ENCODE measurements around the gene PACS2.

DNA sequence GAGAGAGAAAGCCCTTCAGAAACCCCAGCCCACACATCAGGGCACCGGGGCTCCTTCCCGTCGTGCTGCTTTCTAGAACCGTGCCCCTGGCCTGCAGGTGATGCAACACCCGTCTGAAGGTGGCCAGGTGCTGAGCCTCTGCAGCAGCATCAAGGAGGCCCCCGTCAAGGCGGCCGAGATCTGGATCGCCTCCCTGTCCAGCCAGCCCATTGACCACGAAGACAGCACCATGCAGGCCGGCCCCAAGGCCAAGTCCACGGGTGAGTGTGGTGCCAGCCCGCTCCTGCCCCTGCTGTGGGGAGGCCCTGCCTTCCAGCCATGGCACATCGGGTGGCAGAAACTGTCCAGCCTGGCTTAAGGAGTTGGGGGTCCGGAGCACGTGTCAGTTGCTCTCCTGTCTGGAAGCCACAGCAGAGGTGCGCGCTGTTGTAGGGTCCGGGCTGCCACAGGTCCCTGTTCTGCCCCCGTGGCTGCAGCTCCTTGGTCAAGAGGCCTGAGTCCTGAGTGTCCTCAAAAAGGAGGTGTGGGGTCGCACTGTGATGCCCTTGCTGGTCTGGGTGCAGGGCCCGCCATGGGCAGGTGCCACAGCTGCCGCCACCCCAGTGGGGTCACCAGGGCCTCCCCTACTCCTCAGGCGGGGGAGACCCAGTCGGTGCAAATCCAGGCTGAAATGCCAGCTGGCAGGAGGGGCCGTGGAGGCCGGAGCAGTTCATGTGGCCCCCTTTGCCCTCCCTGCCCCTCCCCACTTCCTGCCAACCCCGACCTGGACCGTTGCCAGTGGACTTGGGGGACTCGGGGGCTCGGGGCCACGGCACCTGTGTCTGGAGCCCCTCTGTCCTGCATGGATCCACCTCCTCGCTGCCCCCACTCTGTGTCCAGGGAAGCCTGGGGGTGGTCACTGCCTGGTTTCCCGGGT is 52.8 kb downstream of the PACS2 start:
- no peak for TF ChIP-seq POLR2A (IDR thresholded peaks at IDR 0.05)
- TF ChIP-seq CTCF (IDR thresholded peaks at IDR 0.05), result no peak
- no peak for TF ChIP-seq POLR2AphosphoS5 (IDR thresholded peaks at IDR 0.05)

All from breast epithelium (tissue), 3 donors.